Loucy (cell line): Measurements from ENCODE around the gene GRM2.

Experiments
- H2AFZ ChIP-seq: fragments of 200-600 bp; sonication (generic); 2 replicates; pipeline ENCODE4 v1.6.0; 2016; ENCODE audit warnings: antibody characterized with exemption, mild to moderate bottlenecking, low read length, moderate library complexity
- H3F3A ChIP-seq: fragments of 200-600 bp; 2 replicates; pipeline ENCODE4 v1.6.0; 2016; ENCODE audit warnings: antibody characterized with exemption, low read depth, mild to moderate bottlenecking
- H3K27me3 ChIP-seq: fragments of 200-600 bp; sonication (generic); 2 replicates; pipeline ENCODE4 v1.6.1; 2014; ENCODE audit warnings: low read length, mild to moderate bottlenecking; ENCODE audit not compliant: insufficient read depth, poor library complexity, severe bottlenecking
- H3K36me3 ChIP-seq: fragments of 200-600 bp; sonication (generic); 2 replicates; pipeline ENCODE4 v1.6.1; 2016; ENCODE audit warnings: low read length; ENCODE audit not compliant: insufficient read depth
- H3K4me1 ChIP-seq: fragments of 200-600 bp; sonication (generic); 2 replicates; pipeline ENCODE4 v1.5.1; 2014; ENCODE audit warnings: low read length, mild to moderate bottlenecking; ENCODE audit not compliant: insufficient read depth, poor library complexity, severe bottlenecking
- H3K4me2 ChIP-seq: fragments of 200-600 bp; sonication (generic); 2 replicates; pipeline ENCODE4 v1.6.0; 2014; ENCODE audit warnings: antibody characterized with exemption, low read length, low read depth, mild to moderate bottlenecking; ENCODE audit not compliant: poor library complexity, severe bottlenecking
- H3K4me3 ChIP-seq: fragments of 200-600 bp; sonication (generic); 2 replicates; pipeline ENCODE4 v1.5.1; 2014; ENCODE audit warnings: low read length, mild to moderate bottlenecking, mixed read lengths; ENCODE audit not compliant: poor library complexity, severe bottlenecking
- H3K79me2 ChIP-seq: fragments of 200-600 bp; sonication (generic); 2 replicates; pipeline ENCODE4 v1.6.1; 2014; ENCODE audit warnings: low read length; ENCODE audit not compliant: insufficient read depth
- H3K9ac ChIP-seq: fragments of 200-600 bp; sonication (generic); 2 replicates; pipeline ENCODE4 v1.6.0; 2014; ENCODE audit warnings: mild to moderate bottlenecking, low read depth, low read length, moderate library complexity; ENCODE audit not compliant: poor library complexity, severe bottlenecking
- H3K9me2 ChIP-seq: fragments of 200-600 bp; sonication (generic); replicated peaks from 2 replicates; pipeline ENCODE4 v1.6.1; 2016; ENCODE audit warnings: low read depth, low read length, mixed read lengths
- H3K9me3 ChIP-seq: fragments of 200-600 bp; sonication (generic); 2 replicates; pipeline ENCODE4 v1.6.1; 2014; ENCODE audit warnings: mild to moderate bottlenecking, antibody characterized with exemption, low read length, low read depth; ENCODE audit not compliant: insufficient read depth
- H4K20me1 ChIP-seq: fragments of 200-600 bp; sonication (generic); 2 replicates; pipeline ENCODE4 v1.6.0; 2014; ENCODE audit warnings: antibody characterized with exemption, low read length, mild to moderate bottlenecking; ENCODE audit not compliant: insufficient read depth, poor library complexity, severe bottlenecking
- EZH2phosphoT487 ChIP-seq: fragments of 200-600 bp; IDR thresholded peaks from 2 replicates; pipeline ENCODE4 v1.6.1; 2018; ENCODE audit warnings: antibody characterized with exemption, mild to moderate bottlenecking, moderate library complexity, borderline replicate concordance
- TF ChIP-seq, protein P1 (sequence below): fragments of 200-600 bp; sonication (generic); conservative IDR thresholded peaks from 2 replicates; pipeline ENCODE4 v1.5.1; 2014; ENCODE audit warnings: mild to moderate bottlenecking, antibody characterized with exemption, low read length

Gene GRM2

DNA sequence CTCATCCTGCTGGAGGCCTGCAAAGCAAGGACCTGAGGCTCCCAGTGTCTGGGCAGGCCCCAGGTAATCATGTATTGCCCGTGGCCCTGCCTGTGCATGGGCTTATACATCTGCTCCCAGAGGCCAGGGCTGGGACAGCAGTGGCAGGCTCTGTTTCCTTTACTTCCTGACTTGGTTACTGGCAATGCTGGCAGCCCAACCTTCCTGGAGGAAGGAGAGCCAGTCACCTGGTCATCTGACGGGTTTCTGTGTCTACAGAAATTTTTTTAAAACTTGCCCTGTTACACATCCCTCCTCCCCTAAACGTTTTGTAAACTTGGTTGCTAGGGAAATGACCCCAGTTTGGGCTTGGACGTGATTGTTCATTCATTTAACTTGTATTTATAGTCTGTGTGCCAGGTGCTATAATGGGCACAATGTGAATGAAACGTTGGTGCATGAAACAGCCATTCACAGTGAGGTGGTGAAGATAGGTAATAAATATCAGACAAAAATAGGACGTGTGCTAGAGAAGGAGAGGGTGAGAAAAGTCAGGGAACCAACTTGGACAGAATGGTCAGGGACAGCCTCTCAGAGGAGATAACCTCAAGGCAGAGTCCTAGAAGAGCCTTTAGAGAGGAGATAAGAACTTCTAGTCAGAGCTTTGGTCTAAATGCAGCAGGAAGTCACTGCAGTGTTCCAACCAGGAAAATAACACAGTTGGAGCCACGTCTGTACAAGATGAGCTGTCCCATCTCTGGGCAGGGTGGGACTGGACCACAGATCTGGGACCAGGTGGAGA lies 21.7 kb upstream of the GRM2 start:
- TF ChIP-seq EZH2phosphoT487 = no peak
- TF ChIP-seq, protein P1, sequence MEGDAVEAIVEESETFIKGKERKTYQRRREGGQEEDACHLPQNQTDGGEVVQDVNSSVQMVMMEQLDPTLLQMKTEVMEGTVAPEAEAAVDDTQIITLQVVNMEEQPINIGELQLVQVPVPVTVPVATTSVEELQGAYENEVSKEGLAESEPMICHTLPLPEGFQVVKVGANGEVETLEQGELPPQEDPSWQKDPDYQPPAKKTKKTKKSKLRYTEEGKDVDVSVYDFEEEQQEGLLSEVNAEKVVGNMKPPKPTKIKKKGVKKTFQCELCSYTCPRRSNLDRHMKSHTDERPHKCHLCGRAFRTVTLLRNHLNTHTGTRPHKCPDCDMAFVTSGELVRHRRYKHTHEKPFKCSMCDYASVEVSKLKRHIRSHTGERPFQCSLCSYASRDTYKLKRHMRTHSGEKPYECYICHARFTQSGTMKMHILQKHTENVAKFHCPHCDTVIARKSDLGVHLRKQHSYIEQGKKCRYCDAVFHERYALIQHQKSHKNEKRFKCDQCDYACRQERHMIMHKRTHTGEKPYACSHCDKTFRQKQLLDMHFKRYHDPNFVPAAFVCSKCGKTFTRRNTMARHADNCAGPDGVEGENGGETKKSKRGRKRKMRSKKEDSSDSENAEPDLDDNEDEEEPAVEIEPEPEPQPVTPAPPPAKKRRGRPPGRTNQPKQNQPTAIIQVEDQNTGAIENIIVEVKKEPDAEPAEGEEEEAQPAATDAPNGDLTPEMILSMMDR = peak; percentile 43
- Histone ChIP-seq H3K4me2 (peak overlapping the region; percentile 84), H3K9ac (peak overlapping the region; percentile 77)

DNA sequence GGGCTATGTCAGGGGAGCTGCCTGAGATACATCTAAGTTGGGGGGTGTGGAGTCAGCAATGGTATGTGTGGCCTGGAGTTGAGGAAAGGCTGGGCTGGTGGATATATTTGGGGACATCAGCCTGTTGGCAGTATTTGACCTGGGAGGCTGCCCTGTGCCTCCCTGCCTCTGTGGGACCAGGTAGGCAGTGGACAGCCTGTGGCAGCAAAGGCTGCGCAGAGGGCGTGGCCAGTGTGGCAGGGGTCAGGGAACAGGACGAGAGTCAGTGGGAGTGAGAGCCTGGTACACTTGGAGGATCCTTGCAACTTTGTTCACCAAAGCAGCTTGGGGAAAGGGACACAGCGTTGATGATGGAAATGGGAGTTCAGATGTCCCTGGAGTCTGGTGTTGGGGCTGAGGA lies 20.8 kb upstream of the GRM2 start:
- H3F3A ChIP-seq = no peaks in the 10 kb centered on the region; the same call in 1 of the 2 replicates
- H2AFZ ChIP-seq = no peak overlapping the region
- H3K4me1 ChIP-seq = peaks cover 64% of the 10 kb centered on the region
- H3K27me3 ChIP-seq = no peaks in the 10 kb centered on the region
- no peaks in the 10 kb centered on the region for H3K9me2 ChIP-seq
- peak overlapping the region; percentile 67 for H3K4me3 ChIP-seq
- H3K36me3 ChIP-seq = peaks cover 24% of the 10 kb centered on the region; the same call in 1 of the 2 replicates
- peaks cover 3% of the 10 kb centered on the region for H4K20me1 ChIP-seq
- peak overlapping the region; percentile 77 for H3K9ac ChIP-seq
- TF ChIP-seq EZH2phosphoT487 = no peak
- TF ChIP-seq, protein P1 = no peak
- H3K9me3 ChIP-seq = no peaks in the 10 kb centered on the region
- peaks cover 66% of the 10 kb centered on the region for H3K79me2 ChIP-seq
- peak overlapping the region; percentile 84 for H3K4me2 ChIP-seq

More for the DNA sequence above, 21.7 kb upstream of the GRM2 start:
- Histone ChIP-seq H3K9me3 (no peaks in the 10 kb centered on the region), H2AFZ (no peak overlapping the region), H3F3A (no peaks in the 10 kb centered on the region; the same call in 1 of the 2 replicates), H3K4me1 (peaks cover 67% of the 10 kb centered on the region), H3K27me3 (no peaks in the 10 kb centered on the region), H3K4me3 (no peak overlapping the region), H4K20me1 (peaks cover 3% of the 10 kb centered on the region), H3K36me3 (peaks cover 24% of the 10 kb centered on the region; the same call in 1 of the 2 replicates), H3K9me2 (no peaks in the 10 kb centered on the region), H3K79me2 (peaks cover 75% of the 10 kb centered on the region)

DNA sequence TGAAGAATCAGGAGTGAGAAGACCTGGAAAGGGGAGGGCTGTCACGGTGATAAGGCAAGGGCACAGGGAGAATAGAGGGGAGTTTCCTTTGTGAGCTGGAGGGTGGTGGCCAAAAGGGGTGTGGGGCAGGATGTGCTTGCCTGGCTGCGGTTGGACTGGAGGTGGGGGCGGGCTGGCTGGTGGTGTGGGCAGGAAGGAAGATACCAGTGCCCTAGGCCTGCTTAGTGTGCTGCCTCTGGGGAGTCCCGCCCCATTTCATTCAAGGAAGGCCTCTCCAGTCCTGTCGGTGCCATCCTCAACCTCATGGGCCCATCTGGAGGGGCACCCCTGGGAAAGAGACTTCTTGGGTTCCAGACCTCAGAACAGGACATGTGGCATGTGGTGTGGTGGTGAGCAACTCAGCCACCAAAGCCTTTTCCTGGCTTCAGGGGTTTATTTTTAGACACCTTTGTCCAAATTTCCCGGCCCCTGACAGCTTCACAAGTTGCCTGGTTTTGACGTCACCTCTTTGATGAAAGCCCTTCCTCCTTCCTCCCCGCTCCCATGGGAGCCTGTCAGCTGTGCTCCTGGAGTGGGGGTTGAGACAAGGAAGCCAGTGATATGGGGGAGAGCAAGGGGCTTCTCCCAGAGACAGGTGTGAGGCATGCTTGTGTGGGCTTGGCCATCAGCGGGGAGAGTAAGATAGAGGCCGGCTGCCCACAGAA lies 20.2 kb upstream of the GRM2 start:
- Histone ChIP-seq H3K9me2 (no peaks in the 10 kb centered on the region), H3F3A (no peaks in the 10 kb centered on the region; the same call in 1 of the 2 replicates), H3K36me3 (peaks cover 29% of the 10 kb centered on the region; the same call in 1 of the 2 replicates), H3K4me1 (peaks cover 58% of the 10 kb centered on the region), H3K4me3 (peak overlapping the region; percentile 69), H3K9ac (peak overlapping the region; percentile 77), H4K20me1 (peaks cover 2% of the 10 kb centered on the region), H3K79me2 (peaks cover 63% of the 10 kb centered on the region), H3K4me2 (peak overlapping the region; percentile 84), H3K9me3 (no peaks in the 10 kb centered on the region), H2AFZ (no peak overlapping the region), H3K27me3 (no peaks in the 10 kb centered on the region)
- no peak for TF ChIP-seq EZH2phosphoT487
- TF ChIP-seq, protein P1 = no peak
